ENCODE measurements around the gene PCSK6. TPM values are rescaled to one million over a fixed set of nuclear protein-coding genes. Genes with fewer than 3 reads are reported as not detected.
"Not testable (repeated sequence)": the region's sequence is repeated elsewhere in the genome, so short reads cannot be mapped to it uniquely, and the experiment has no call there.

The PCSK6 gene
- polyA plus RNA-seq, 5 donors, result 20.9 to 25.5 (median 21.8) TPM

DNA sequence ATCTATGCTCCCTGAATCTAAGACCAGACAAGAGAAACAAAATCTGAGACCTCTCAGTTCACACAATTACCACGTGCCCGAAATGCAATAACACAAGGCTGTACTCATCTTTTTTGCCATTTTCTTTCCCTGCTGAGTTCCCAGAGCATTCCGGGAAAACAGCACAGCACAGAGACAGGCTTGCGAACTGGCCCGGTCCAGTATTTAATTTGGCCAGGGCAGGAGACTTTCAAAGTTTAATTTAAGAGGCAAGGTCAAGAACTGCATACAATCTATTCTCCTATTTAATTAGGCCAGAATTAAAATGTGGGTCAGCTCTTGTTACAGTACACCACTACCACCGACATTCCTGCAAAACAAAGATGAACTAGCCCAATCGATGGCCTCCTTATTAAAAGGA, 107.0 kb downstream of the PCSK6 start:
- DNase-seq, result no peak

DNA sequence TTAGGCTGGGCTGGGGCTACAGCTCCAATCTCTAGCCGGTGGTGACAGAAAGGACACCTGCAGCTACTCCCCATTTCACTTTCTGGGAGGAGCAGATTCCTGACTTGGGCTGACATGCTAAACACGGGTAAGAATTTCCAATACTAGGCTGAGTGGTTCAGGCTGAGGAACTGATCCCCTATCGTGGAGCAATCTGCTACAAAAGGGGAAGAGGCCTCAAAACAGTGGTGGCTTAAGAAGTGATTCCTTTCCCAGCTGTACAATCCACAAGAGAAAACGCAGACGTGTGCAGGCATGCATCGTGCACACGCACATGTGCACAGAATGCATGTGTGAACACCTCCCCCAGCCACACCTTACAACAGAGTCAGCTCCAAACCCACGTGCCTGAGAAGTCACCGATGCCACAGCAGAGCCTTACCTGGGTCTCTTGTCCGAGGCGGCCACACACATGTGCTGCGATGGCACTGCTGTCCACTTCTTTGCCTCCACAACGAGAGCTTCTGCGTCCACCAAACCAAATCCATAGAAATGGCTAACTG, 107.8 kb downstream of the PCSK6 start:
- no peak for DNase-seq

DNA sequence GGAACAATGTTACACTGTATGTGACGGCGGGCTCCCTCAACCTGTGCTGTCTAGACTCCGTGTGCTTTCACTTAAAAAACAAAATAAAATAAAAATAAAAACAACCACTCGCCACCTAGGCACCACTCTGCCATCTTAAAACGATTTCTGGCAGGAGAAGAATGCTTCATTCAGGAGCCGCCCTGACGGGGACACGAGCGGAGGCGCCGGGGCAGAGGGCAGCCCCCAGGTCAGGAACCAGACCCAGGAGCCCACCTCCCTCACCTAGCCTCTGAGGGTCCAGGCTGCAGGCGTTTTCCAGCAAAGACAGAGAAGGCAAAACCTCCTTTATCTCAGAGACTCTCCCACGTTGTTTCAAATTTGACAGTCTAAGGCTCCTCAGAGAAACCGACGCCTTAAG, 109.4 kb downstream of the PCSK6 start:
- DNase-seq, result no peak

DNA sequence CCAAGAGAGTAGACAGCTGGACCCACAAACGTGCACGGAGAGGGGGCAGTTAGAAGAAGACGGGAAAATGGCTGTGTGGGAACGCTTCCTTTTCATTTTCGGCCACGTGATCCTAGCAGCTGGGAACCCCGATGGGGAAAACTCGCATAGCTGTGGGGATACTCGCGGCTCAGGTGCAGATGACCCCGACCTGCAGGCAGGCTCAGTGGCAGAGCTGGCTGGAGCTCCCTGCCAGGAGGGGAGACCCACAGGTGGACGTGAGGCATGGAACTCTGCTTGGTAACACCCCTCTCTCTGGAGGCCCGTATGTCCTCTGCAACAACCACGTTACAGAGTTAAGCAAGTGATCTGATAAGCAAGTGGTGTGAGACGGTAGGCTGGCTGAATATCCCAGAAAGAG, 109.9 kb downstream of the PCSK6 start:
- DNase-seq, result no peak

DNA sequence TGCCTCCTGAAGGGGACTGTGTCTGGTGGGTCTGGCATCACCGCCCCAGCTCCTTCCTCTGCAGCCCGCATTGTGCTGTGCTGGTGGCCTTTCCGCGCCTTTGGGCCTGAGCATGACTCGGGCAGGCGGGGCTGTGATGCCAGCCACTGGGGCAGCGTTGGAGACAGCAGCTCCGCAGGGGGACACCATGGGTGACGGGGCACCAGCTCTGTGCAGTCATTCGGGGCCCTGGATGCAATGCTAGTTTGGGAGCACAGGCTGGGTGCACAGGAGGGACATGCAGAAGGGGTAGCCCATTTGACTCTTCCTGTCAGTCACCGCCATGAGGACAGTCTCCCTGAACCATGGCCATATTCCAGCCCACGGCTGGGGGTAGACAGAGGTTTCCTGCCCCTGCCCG, 110.6 kb downstream of the PCSK6 start:
- DNase-seq, result no peak

DNA sequence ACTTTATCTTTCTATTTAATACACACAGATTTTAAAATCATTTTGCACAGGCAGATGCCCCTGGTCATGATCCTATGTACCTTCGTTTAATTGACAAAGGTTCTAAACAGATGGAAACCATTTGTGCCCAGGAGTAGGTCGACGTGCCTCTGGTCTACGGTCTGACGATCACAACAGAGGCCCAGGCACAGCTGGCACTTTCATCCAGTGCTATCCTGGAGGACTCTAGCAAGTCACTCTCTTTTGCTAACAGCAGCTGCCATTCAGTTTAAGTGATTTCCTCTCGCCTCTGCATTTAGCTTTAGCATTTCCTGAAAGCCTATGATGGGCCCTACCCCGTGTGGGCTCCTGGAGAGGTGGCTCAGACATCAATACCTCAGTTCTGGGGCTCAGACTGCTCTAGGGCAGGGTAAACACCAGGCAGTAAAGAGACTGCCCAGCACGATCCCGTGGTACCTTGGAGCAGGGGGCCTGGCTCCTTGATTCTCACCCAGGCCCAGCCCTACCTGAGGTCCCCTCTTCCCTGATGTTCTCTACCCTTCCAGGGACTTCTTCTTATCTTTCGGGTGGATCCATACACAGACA, 111.2 kb downstream of the PCSK6 start:
- DNase-seq, result no peak

DNA sequence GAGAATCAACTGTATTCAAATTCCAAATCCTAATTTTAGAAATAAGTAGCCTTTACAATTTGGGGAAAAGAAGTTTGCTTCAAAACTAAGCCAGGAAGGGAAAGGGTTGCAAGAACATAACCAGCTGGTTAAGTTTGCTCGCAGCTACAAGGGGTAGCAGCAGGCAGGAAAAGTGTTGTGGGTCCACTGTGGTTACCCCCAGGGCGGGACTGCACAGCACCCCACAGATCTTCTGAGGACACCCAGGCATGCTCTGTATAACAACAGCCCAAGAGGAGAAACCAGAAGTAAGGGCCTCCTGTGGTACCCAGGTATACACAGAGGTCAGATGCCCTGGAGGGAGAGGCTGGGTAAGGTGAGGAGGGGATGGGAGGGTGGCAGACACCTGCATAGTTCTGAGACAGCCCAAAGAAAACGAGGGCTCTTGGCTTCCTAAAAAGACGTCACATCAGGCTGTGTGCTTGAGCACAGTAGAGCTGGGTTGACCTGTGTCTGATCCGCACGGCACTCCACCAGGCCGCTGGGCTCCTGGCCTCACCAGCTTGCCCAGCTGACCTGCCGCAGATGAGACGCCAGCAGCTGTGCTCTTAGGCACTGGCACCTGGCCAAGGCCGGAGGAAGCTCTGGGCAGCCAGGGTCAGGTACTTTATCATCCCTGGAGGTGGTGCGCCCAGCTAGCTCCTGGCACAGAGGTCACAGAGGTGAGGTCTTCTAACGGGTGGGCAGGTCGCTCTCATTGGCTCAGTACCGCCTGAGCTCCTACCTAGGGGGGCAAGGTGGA, 112.7 kb downstream of the PCSK6 start:
- no peak for DNase-seq

DNA sequence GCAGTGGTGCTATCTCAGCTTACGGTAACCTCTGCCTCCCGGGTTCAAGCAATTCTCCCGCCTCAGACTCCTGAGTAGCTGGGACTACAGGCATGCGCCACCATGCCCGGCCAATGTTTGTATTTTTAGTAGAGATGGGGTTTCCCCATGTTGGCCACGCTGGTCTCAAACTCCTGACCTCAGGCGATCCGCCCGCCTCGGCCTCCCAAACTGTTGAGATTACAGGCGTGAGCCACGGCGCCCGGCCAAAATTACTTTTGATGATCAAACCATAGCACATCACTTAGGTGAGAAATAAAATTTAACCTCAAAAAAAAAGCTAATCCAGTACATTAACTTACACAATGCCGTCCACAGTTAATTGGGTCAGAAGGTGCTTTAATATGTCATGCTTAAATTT, 114.5 kb downstream of the PCSK6 start:
- DNase-seq, result not testable (repeated sequence)

DNA sequence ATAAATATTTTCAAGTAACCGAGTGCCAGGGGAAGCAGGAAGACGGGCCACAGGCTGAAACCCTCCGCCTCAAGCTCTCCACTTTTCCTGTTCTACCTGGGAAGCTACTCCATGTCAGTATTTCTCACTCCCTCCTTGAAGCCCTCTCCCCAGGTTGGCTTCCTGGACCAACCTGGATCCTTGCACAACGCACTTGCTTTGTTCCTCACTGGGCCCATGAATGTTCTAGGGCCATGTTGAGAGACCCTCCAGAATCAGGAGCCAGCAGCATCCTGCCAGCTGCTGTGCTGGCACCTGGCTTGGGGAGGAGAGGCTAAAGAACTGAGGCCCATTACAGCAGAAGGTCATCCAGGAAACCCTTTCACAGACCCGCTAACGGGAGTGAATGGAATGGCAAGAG, 115.2 kb downstream of the PCSK6 start:
- DNase-seq, result no peak

DNA sequence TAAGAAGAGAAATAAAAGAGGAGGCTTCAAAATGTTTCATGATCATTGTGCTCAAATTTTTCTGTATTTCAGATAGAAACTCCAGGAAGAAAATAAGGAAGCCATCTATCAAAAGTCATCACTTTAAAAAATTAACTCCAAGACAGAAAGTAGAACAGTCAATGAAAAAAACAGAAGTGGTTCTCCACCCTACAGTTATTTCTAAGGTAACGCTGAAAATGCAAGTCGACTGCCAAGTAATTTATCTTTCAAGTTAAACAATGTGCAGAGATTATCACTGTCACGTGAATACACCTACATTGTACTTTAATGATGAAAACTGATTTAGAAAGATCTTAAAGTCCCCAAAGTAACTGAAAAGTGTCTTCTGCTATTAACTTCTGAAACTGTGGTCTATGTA, 115.9 kb downstream of the PCSK6 start:
- no peak for DNase-seq

DNA sequence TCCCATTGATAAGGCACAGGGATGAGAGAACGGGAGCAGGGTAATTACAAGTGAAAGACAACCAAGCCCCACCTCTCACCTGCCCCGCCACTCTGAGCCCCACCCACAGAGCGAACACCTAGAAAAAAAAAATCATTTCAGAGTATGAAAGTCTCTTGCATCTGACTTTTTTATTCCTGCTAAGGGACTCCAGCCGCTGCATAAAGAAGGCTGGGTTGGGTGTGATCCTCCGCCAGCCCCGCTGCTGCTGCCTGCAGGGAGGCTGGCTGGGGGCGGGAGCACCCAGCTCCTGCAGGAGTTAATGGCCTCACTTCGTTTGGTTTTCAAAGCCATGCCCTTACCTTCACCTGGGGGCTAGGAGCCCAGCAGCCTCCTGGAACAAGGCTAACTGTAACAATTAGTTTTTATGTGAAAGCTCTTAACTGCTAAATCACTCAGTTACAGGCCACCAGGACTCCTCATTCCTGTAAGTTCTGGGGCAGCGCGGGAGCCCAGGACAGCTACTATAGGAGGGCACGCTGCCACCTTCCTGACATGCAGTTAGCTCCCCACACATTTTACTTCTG, 116.5 kb downstream of the PCSK6 start:
- DNase-seq, result no peak

DNA sequence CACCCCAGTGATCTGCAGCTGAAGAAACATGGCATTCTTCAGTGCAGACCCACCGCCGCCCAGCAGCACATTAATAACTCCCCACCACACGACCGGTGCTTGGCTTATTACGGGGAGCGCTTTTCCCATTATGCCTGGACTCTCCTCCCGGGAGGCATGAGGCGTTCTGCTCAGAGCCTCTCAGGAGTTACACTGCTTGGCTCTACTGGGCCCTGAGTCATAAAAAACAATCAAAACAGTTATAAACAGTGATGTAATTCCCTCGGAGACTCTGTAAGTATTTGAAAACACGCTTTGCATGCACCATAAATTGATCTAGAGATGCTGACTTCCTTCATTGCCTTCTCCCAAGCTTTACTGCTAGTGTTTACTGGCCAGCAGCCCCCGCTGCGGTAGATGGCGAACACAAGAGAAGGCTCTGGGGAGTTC, 117.3 kb downstream of the PCSK6 start:
- no peak for DNase-seq

DNA sequence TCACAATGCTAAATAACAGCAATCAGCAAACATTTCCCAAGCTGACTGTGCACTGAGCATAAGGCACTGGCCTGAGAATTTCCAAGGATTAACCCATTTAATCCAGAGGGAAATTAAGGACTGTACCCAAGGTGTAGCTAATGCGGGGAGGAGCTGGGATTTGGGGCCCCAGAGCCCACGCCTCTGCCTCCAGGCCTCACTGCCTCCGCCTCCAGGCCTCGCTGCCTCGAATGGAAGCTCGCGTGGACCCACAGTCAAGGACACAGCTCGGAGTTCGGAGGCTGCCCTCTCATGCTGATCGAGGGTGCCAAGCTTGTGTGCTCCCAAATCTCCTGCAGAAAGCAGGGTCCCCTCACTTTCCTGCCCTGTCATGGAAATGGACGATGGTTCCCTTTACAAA, 118.0 kb downstream of the PCSK6 start:
- DNase-seq, result no peak

DNA sequence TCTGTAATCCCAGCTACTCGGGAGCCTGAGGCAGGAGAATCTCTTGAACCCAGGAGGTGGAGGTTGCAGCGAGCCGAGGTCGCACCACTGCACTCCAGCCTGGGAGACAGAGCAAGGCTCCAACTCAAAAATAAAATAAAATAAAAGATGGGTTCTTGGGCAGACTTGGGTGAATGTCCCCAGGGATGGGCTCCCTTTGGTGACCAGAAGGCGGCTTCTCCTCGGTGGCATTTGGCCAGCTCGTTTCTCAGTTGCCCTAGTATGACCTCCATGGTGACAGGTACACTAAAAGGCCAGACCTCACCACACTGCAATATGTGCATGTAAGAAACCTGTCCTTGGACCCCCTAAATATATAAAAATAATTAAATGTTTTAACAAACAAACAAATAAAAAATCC, 118.4 kb downstream of the PCSK6 start:
- no peak for DNase-seq

DNA sequence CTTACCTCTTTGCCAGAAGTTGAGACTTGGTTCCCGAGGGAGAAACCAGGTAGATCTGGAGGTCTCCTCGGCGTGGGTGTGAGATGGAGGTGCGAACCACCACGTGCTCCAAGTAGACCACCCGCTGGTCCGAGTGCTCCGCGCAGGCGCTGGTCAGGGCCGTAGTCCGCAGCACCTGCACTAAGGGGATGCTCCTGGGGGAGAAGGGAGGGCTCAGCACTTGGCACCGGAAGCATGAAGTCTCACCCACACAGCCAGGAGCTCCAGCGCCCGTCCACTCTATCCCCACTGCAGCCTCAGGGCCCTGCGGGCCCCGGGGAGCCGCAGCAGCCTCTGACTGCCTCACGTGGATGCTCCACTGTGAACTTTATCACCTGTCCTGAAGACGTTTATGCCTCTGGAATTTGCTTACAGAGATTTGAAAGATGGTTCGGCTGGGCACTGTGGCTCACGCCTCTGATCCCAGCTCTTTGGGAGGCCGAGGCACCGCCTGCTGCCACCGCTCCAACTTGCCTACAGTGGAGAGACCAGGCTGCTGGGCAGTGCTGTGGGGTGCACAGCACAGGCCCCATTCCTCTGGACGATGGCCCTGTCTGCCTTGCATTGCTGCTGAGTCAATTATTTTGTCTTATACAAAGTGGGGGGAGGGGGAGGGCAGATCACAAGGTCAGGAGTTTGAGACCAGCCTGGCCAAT, 119.0 kb downstream of the PCSK6 start:
- DNase-seq, result no peak

DNA sequence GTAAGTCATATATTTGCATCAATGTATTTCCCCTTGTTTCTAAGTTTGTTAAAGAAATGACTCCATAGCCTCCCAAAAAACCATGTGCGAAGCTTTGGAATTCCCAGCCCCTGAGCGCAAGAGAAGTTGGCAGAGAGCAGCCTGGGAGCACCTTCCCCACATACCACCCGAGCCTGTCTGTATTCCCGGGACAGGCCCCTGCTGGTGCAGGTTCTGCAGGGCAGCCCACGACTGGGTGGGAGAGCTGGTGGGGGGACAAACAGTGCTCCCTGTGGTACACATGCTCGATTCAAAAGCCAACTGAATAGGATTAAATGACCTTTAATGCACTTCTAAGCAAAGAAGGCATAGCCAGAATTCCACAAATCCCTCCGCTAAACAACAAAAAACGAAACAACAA, 119.8 kb downstream of the PCSK6 start:
- DNase-seq, result no peak

DNA sequence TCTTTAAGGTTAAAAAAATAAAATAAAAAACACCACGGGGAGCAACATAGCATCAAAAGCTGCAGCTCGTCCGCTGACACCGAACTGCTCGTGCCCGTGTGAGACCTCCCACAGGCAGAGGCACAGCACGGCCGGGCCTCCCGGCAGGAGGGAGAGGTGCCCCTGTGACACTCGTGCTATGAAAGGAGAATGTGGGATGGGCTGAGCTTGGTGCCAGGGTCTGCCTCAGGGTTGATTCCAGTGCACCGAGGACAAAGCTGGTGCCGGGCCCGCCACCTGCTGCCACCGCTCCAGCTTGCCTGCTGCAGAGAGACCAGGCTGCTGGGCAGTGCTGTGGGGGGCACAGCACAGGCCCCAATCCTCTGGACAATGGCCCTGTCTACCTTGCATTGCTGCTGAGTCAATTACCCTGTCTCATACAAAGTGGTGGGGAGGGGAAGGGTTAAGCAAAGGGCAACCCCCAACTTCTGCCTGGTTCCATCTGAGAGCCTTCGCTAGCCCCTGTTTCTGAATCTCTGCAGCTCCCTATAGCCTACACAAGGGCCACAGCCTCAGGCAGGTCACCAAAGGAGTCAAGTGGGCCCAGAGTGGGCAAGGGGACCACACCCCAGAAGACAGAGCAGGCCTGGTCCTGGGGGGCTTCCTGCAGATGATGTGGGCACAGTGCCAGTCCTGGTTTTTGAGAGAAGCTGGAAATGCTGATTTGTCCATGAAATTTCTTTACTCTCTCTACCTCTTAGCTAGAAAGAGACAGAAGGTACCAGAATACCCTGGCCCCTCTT, 120.5 kb downstream of the PCSK6 start:
- DNase-seq, result no peak

DNA sequence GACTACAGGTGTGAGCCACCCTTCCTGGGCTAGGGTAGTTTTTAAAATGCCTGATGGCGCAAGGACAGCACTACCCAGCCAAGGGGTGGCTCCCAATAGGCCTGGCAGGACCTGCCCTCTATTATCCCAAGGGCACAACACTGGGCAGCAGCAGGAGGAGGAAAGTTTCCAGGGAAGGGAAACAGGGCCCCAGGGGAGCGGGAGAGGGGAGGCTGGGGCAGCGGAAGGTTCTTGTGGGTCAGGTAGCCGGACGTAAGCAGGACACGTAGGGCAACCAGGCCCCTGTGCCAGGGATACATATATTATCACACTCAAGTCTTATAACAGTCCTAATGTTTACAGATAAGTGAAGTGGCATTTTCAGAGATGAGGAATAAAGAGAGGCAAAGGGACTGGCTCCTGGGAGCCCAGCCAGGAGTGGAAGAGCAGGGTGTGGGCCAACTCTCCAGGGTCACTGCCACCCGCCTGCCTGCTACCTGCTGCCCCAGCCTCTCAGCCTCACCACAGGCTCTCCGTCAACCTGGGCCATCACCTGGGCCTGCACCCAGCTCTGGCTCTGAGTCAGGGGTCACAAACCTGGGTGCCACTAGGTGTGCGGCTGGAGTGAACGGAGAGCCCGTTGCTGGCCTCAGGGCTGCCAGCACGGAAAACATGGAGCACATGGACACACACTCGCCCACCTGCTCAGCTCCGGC, 121.3 kb downstream of the PCSK6 start:
- DNase-seq, result no peak

DNA sequence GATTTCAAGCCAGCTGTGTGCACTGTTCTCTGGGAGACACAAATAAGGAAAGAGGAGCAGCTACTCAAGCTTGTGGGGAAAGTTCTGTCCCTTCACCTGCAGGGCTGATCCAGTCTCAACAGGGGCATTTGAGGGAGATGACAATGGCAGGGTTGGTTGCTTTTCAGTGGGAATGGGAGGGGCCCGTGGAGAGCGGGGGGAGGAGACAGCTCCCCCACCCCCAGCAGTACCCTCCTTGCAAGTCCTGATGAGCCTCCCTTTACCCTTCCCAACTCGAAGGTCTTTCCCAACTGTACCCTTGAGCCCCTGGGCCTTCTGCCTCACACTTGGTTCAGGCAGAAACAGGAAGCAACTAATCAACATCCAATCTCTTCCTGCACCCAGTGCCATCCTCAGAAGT, 122.7 kb downstream of the PCSK6 start:
- no peak for DNase-seq

DNA sequence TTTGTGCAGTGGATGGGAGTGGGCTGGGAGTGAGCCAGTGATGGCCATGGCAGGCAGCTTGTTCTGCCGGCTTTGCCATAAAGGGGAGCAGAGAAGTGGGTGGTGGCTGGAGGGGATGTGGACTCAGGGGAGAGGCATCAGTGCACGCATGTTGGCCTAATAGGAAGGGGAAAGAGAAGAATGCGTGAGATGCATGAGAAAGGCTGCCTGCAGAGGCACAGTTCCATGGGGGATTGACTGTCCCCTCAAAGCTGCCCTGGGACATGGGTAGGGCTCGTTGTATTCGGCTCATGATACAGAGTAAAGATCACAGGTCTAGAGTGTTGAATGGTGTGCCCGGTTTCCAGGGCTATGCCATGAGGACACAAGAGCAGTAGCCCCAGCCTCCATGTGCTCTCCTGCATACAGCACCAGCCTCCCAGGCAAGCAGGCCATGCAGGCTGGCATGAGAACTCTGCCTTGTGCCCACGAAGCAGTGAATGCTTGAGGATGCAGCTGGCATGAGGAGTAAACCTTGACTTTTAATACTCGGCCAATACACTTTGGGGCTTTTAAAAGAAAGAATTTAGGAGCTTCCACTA, 126.4 kb downstream of the PCSK6 start:
- DNase-seq, result no peak

DNA sequence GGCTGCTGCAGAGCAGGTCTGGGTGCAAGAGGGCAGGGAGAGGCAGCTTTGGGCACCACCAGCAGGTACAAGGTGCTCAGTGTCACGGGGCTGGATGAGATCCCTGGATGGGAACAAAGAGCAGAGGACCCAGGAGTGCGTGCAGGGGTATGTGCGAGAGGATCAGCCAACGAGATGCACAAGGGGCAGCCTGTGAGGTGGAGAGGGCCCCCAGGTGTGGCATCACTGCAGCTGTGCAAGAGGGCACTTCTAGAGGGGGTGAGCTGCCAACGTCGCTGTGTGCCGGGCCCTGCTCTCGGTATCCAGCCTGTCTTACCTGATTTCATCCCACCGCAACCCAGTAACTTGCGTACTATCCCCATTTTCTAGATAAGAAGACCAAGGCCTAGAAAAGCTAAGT, 127.1 kb downstream of the PCSK6 start:
- DNase-seq, result no peak

Measured in right lung (tissue), 5 donors.